ENCODE measurements around the gene KDR. TPM values are rescaled to one million over a fixed set of nuclear protein-coding genes. Genes with fewer than 3 reads are reported as not detected.

The KDR gene
- total RNA-seq: 0.75 and 0.77 TPM in 2 replicates

DNA sequence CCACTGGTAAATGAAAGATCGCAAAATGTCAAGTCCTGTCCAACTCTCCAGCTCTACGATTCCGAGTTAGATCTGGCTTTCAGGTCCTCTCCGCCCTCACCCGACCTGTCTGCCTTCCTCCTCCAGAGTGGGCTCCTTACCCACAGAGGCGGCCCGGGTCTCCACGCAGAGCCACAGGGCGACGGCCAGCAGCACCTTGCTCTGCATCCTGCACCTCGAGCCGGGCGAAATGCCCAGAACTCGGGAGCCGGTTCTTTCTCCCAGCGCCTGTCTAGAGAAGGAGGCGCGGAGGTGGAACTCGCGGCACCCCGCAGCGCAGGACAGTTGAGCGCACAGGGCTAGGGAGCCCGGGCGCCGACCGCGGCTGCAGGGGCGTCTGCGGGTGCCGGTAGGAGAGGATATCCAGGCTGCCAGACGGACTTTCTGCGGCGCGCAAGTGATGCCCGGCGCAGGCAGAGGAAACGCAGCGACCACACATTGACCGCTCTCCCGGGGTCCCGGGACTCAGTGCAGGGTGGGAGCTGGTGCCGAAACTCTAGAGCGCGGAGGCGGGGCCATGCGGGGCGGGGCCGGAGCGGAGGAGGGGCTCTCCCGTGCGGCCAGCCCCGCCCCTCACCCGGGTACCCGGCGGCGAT is at the start of gene KDR:
TSS of gene KDR (minus strand) at position 509 of the 635 bp plus-strand sequence. CDS start at position 207, 302 bp downstream.

Other genes with a start within 250 kb of the KDR start
- gene SRD5A3, start 220.6 kb upstream of the KDR start, total RNA-seq: 7.5 and 8.1 TPM in 2 replicates

Data from uterine smooth muscle cell (primary cell).